A549 (cell line): ENCODE data around the gene PGPEP1.

Experiments used
- EP300 ChIP-seq, 2 experiments: fragments of >200 bp; sonication (Bioruptor Twin); formaldehyde crosslinking; IDR thresholded peaks; 2 replicates in 1 of 2; 3 replicates in 1 of 2; pipeline ENCODE4 v1.6.1; 2016 to 2017
- KDM5A ChIP-seq: fragments of 200-600 bp; sonication (generic); IDR thresholded peaks from 2 replicates; pipeline ENCODE4 v1.6.1; 2016; ENCODE audit warnings: antibody characterized with exemption, mild to moderate bottlenecking
- NFE2L2 ChIP-seq: fragments of 150-350 bp; conservative IDR thresholded peaks from 2 replicates; pipeline ENCODE4 v1.6.1; 2014; ENCODE audit warnings: low read length
- PHF8 ChIP-seq: fragments of 200-600 bp; sonication (generic); IDR thresholded peaks from 2 replicates; pipeline ENCODE4 v1.6.1; 2016; ENCODE audit warnings: low read depth, mild to moderate bottlenecking, antibody characterized with exemption, moderate library complexity, borderline replicate concordance
- TF ChIP-seq, protein P1 (sequence below): IDR thresholded peaks from 2 replicates; pipeline ENCODE4 v1.6.1; 2012
- TF ChIP-seq, protein P2 (sequence below): fragments of >200 bp; sonication (Bioruptor Twin); formaldehyde crosslinking; IDR thresholded peaks from 3 replicates; pipeline ENCODE4 v1.5.1; 2016

DNA sequence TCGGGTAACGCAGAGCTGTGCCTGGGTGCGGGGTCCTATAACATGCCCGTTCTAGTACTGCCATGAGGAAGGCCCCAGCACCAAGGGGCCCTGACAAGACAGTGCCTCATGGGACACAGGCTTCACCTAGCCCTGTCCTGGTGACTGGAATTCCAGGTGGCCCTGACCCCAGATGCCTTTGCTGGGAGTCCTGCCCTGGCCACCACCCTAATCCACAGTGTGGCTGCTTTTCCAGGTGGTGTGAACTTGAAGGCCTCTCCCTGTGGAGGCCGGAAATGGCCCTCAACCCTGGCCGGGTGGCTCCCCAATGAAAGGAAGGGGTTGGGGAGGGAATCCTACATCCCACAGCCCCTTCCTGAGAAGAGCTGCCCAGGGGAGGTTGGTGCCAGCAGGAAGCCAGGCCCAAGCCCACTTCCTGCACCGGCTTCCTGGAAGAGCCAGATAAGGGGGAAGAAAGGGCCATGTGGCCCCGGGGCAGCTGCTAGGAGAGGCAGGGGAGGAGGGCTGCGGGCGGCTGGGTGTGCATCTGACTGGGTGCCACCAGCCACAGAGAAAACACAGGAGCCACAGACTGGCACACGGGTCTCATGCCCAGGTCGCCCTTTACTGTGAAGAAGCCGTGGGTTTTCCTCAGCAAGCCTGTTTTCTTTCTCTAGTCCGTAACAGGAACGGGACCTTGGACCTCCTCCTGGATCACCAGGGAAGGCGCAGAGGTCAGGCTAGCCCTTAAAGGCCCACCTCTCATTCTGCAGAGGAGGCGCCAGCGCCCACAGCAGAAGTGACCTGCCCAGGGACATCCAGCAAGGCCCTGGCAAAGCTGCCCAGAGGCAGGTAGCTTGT, 22.2 kb upstream of the PGPEP1 start:
- TF ChIP-seq EP300 (IDR thresholded peaks at IDR 0.05) (no peak), KDM5A (no peak), NFE2L2 (no peak), PHF8 (no peak)
- TF ChIP-seq, protein P1, sequence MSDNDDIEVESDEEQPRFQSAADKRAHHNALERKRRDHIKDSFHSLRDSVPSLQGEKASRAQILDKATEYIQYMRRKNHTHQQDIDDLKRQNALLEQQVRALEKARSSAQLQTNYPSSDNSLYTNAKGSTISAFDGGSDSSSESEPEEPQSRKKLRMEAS, result no peak
- TF ChIP-seq, protein P2, sequence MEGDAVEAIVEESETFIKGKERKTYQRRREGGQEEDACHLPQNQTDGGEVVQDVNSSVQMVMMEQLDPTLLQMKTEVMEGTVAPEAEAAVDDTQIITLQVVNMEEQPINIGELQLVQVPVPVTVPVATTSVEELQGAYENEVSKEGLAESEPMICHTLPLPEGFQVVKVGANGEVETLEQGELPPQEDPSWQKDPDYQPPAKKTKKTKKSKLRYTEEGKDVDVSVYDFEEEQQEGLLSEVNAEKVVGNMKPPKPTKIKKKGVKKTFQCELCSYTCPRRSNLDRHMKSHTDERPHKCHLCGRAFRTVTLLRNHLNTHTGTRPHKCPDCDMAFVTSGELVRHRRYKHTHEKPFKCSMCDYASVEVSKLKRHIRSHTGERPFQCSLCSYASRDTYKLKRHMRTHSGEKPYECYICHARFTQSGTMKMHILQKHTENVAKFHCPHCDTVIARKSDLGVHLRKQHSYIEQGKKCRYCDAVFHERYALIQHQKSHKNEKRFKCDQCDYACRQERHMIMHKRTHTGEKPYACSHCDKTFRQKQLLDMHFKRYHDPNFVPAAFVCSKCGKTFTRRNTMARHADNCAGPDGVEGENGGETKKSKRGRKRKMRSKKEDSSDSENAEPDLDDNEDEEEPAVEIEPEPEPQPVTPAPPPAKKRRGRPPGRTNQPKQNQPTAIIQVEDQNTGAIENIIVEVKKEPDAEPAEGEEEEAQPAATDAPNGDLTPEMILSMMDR, result no peak
